Dermis blood vessel endothelial cell (primary cell): ENCODE results near the gene CRNKL1. TPM values are rescaled to one million over a fixed set of nuclear protein-coding genes. Genes with fewer than 3 reads are reported as not detected.

Experiments
- total RNA-seq: library from RNA; depleted of rRNA; stranded (reverse); fragments of >200 nt; gene quantifications from 2 replicates; pipeline ENCODE4 v1.2.3, GENCODE V29; 2014

Gene CRNKL1
- total RNA-seq, 1 donor from 2014 or later = 39.5 TPM

Other genes with a start within 250 kb of the CRNKL1 start
- 34.3 and 35.4 TPM in 2 replicates for gene NAA20, start 35.1 kb downstream of the CRNKL1 start, total RNA-seq
- gene CFAP61, start 66 bp upstream of the CRNKL1 start, total RNA-seq = not detected in 2 replicates